Ovary (tissue), 3 donors: Measurements from ENCODE around the gene GOLGA6L22.
"Not testable (repeated sequence)": the region's sequence is repeated elsewhere in the genome, so short reads cannot be mapped to it uniquely, and the experiment has no call there.

Experiments
- EP300 ChIP-seq: sonication (generic); formaldehyde crosslinking; IDR thresholded peaks from one replicate; pipeline ENCODE4 v1.6.1; 2017; ENCODE audit warnings: antibody characterized with exemption
- POLR2A ChIP-seq: fragments of 450-650 bp; IDR thresholded peaks from one replicate; pipeline ENCODE4 v1.6.1; 2017; ENCODE audit warnings: antibody characterized with exemption, mild to moderate bottlenecking, moderate library complexity
- TF ChIP-seq, protein P1 (sequence below), 3 donors: fragments of 450-650 bp in 2 of 3; fragments of 200-600 bp in 1 of 3; IDR thresholded peaks; one replicate each; pipeline versions ENCODE4 v1.5.1 to v1.8.0; 2016 to 2022; ENCODE audit warnings: antibody characterized with exemption in 3 of 3, mild to moderate bottlenecking in 1 of 3
- donor health status: DM: no; HTN: no; CAD: no.

DNA sequence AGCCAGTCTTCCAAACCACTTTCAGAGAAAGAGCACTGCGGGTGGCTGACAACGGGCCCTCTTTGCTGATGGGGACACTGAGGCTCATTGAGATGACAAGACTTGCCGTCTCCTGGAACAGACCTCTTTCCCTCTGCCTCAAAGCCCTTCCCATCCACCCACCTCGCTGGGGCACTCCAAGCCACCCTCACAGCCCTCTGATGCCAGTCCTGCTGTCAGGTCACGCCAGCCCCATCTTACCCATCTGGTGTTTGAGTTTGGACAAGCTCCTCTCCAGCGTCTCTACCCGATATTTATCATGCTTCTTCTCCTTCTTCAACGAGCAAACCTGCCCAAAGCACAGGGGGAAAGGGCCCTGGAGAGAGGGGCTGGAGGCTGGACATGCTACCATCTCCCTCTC, 27.0 kb upstream of the GOLGA6L22 start:
- TF ChIP-seq, protein P1, sequence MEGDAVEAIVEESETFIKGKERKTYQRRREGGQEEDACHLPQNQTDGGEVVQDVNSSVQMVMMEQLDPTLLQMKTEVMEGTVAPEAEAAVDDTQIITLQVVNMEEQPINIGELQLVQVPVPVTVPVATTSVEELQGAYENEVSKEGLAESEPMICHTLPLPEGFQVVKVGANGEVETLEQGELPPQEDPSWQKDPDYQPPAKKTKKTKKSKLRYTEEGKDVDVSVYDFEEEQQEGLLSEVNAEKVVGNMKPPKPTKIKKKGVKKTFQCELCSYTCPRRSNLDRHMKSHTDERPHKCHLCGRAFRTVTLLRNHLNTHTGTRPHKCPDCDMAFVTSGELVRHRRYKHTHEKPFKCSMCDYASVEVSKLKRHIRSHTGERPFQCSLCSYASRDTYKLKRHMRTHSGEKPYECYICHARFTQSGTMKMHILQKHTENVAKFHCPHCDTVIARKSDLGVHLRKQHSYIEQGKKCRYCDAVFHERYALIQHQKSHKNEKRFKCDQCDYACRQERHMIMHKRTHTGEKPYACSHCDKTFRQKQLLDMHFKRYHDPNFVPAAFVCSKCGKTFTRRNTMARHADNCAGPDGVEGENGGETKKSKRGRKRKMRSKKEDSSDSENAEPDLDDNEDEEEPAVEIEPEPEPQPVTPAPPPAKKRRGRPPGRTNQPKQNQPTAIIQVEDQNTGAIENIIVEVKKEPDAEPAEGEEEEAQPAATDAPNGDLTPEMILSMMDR (IDR thresholded peaks at IDR 0.05) = not testable (repeated sequence)
- not testable (repeated sequence) for TF ChIP-seq POLR2A, EP300
